Chondrocyte (in vitro differentiated cells): ENCODE data around the gene RSAD1. TPM values are rescaled to one million over a fixed set of nuclear protein-coding genes. Genes with fewer than 3 reads are reported as not detected.

Source experiments
- DNase-seq: peaks from one replicate; pipeline ENCODE4 v3.0.0; 2021; ENCODE audit warnings: mixed read lengths, low spot score
- H3K27ac Mint-ChIP-seq: one replicate; pipeline ENCODE4 v1.8.0; 2021; ENCODE audit warnings: mild to moderate bottlenecking, moderate library complexity, mixed read lengths; ENCODE audit not compliant: unreplicated experiment
- H3K27me3 Mint-ChIP-seq: 2 replicates; pipeline ENCODE4 v1.8.0; 2021; ENCODE audit warnings: low read depth, mixed read lengths
- H3K36me3 Mint-ChIP-seq: 2 replicates; pipeline ENCODE4 v1.8.0; 2021; ENCODE audit warnings: low read depth, mixed read lengths
- H3K4me1 Mint-ChIP-seq: 2 replicates; pipeline ENCODE4 v1.8.0; 2021; ENCODE audit warnings: low read depth, mild to moderate bottlenecking, mixed read lengths
- H3K4me3 Mint-ChIP-seq: one replicate; pipeline ENCODE4 v1.8.0; 2021; ENCODE audit warnings: mild to moderate bottlenecking, moderate library complexity, mixed read lengths; ENCODE audit not compliant: unreplicated experiment
- H3K9me3 Mint-ChIP-seq: 2 replicates; pipeline ENCODE4 v1.8.0; 2021; ENCODE audit warnings: low read depth, mixed read lengths
- CTCF ChIP-seq: fragments of 200-600 bp; sonication (generic); IDR thresholded peaks from 2 replicates; pipeline ENCODE4 v1.5.0; 2021; ENCODE audit warnings: antibody characterized with exemption, mild to moderate bottlenecking, moderate library complexity
- total RNA-seq: library from RNA; stranded (reverse); gene quantifications from 3 replicates; pipeline ENCODE4 v1.2.1, GENCODE V29; 2021

RSAD1 gene
- total RNA-seq, 1 donor from 2014 or later, result 29.8 TPM

- Mint-ChIP-seq H3K9me3 (no peaks in the 10 kb centered on the region), H3K27ac (no peak overlapping the region), H3K4me1 (peaks cover 3% of the 10 kb centered on the region), H3K27me3 (peaks cover 2% of the 10 kb centered on the region), H3K36me3 (peaks cover 2% of the 10 kb centered on the region), H3K4me3 (no peak overlapping the region)
- DNase-seq, result no peak
- no peak for TF ChIP-seq CTCF
These were observed 13.9 kb upstream of the RSAD1 start for GRCh38 chr17:50464736-50465135.

- no peak overlapping the region for H3K27ac Mint-ChIP-seq
- H3K9me3 Mint-ChIP-seq, result no peaks in the 10 kb centered on the region
- no peak for DNase-seq
- TF ChIP-seq CTCF, result no peak
- H3K4me3 Mint-ChIP-seq, result no peak overlapping the region
- H3K36me3 Mint-ChIP-seq, result peaks cover 2% of the 10 kb centered on the region
- H3K4me1 Mint-ChIP-seq, result peaks cover 3% of the 10 kb centered on the region
- peaks cover 2% of the 10 kb centered on the region for H3K27me3 Mint-ChIP-seq
These were observed 13.5 kb upstream of the RSAD1 start for GRCh38 chr17:50465171-50465570.

DNA sequence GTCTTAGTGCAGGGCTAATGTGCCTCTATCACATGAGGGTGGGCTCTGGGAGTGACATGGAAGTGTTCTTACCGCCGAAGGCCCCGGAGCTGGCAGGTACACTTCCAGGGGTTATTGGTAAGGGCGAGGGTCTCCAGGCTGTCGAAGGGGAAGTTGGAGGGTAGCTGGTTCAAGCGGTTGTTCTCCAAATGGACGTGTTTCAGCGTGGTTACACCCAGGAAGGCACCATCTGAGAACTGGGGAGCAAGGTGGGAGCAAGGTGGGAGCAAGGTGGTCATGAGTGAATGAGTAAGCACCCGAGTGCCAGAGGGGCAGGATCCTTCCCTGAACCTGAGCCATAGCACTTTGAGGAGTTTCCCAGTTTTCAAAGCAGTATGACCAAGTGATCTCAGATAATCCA is 13.0 kb upstream of the RSAD1 start:
- H3K9me3 Mint-ChIP-seq, result no peaks in the 10 kb centered on the region
- H3K27ac Mint-ChIP-seq, result no peak overlapping the region
- peaks cover 3% of the 10 kb centered on the region for H3K4me1 Mint-ChIP-seq
- TF ChIP-seq CTCF, result no peak
- DNase-seq, result no peak
- peaks cover 2% of the 10 kb centered on the region for H3K27me3 Mint-ChIP-seq
- H3K4me3 Mint-ChIP-seq, result no peak overlapping the region
- peaks cover 2% of the 10 kb centered on the region for H3K36me3 Mint-ChIP-seq

DNA sequence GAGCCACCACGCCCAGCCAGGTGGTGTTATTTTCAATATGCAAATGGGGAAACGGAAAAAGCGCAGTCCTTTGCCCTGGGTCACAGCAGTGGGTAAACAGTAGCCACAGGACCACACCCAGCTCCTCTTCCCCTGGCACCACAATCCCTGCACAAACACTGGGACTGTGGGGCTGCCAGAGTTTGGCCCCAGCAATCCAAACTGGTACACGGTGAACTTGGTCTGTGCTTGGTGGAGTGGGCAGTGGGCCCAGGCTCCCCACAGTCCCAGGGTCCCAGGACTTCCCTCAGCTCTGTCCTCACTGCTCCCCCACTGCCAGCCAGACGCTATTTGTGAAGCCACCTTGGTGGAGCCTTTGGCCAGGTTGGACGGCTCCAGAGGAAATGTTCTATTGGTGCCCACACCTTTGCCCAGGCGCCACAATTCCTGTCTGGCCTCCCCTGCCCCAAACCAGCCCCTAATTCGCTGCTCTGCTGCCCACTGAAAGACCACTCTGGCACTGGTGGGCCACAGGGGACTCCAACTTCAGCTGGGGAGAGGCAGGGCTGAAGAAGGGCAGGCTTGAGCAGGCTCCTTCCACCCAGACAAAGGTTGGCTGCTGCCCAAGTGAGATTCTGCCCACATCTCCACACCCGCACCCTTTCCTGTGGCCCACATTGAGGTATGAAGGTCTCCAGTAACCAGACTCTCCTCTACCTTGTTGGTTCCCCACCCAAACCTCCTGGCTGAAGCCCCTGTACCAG is 12.1 kb upstream of the RSAD1 start:
- Mint-ChIP-seq H3K4me1 (peaks cover 3% of the 10 kb centered on the region), H3K27ac (no peak overlapping the region), H3K4me3 (no peak overlapping the region), H3K9me3 (no peaks in the 10 kb centered on the region), H3K27me3 (peaks cover 2% of the 10 kb centered on the region), H3K36me3 (peaks cover 2% of the 10 kb centered on the region)
- no peak for DNase-seq
- TF ChIP-seq CTCF, result no peak

- TF ChIP-seq CTCF, result no peak
- H3K27me3 Mint-ChIP-seq, result peaks cover 2% of the 10 kb centered on the region
- no peak overlapping the region for H3K4me3 Mint-ChIP-seq
- no peak overlapping the region for H3K27ac Mint-ChIP-seq
- peaks cover 3% of the 10 kb centered on the region for H3K4me1 Mint-ChIP-seq
- no peaks in the 10 kb centered on the region for H3K9me3 Mint-ChIP-seq
- DNase-seq, result no peak
- H3K36me3 Mint-ChIP-seq, result no peaks in the 10 kb centered on the region
These were observed 11.4 kb upstream of the RSAD1 start for GRCh38 chr17:50467114-50467854.
